HG02623 (cell line): ENCODE results near the gene RYK.
A peak's percentile ranks its signal among the peaks of the same experiment; 100 is the strongest.
"Not testable (repeated sequence)": the region's sequence is repeated elsewhere in the genome, so short reads cannot be mapped to it uniquely, and the experiment has no call there.

ENCODE experiments used
- ATAC-seq: cut with Tn5 transposase; IDR thresholded peaks from one replicate; pipeline ENCODE4 v1.9.1; 2021; ENCODE audit warnings: moderate library complexity; ENCODE audit not compliant: unreplicated experiment

Gene RYK

DNA sequence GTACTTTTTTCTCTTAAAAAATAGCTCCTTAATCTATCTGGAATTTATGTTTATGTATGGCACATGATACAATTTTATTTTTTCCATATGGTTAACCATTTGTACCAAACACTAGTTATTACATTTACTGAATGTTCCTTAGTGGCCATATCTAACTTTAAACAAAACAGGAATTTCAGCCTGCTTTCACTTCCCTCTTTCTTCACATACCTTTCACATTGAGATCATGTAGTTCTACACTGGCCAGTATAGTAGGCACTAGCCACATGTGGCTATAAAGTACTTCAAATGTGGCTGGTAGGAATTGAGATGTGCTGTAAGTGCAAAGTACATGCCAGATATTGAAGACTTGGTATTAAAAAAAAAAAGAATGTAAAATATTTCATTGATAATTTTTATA lies 4.7 kb upstream of the RYK start:
- no peak for ATAC-seq

- ATAC-seq: no peak
Observed at GRCh38 chr3:134253475-134254226, 3.0 kb upstream of the RYK start.

DNA sequence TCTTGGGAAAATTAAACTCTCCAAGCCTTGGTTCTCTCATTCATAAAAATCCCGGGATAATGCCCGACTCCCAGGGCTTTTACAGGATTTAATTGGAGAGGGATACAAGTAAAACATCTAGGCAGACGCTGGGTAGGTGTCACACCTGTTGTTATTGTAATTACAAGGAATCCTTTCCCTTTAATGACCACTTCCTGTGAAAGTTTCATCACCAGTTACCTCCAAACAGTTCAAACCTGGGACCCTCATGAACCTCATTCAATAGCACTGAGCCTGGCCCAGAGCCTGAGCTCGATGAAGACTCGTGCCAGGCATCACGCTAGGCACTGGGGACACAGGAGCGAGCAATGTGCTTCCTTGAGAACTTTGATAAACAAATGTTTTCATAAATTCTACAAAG lies 2.1 kb upstream of the RYK start:
- no peak for ATAC-seq

GRCh38 chr3:134251731-134252391 lies 1.2 kb upstream of the RYK start:
- no peak for ATAC-seq

DNA sequence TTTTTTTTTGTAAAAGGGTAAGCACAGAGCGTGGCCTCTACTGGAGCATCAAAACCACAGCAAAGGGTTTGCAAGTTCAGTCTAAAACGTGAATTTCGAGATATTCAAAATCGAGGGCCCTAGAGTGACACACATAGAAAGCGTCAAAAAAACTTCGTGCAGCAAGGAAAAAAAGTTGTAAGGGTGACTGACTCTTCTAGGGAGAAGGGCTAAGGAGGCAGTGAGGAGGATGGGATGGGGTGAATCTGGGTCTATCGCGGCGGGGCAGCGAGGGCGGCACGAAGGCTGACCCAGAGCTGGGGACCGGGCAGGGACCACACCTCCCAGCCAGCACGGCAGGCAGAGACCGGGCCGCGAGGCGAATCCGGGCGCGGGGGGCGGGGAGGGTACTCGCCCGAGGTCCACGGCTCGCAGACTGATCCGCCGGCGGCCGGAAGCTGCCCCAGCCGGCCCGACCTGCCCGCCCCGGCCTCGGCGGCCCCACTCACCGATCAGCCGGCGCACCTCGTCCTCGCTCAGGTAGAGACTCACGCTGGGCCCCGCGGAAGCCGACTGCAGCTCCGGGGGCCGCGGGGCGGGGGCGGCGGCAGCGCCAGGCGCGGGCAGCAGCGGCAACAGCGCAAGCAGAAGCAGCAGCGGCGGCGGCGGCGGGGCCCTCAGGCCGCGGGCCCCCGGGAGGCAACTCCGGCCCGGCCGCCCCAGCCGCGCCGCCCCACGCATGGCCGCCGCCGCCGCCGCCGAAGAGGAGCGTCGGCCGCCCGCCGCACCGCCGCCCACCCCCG lies 533 bp downstream of the RYK start:
- ATAC-seq: peak; percentile 44

- no peak for ATAC-seq
Observed at GRCh38 chr3:134249296-134249841, 1.3 kb downstream of the RYK start.

- no peak for ATAC-seq
Observed at GRCh38 chr3:134244921-134245320, 5.7 kb downstream of the RYK start.

- ATAC-seq: no peak
Observed at GRCh38 chr3:134242649-134243617, 7.7 kb downstream of the RYK start.

DNA sequence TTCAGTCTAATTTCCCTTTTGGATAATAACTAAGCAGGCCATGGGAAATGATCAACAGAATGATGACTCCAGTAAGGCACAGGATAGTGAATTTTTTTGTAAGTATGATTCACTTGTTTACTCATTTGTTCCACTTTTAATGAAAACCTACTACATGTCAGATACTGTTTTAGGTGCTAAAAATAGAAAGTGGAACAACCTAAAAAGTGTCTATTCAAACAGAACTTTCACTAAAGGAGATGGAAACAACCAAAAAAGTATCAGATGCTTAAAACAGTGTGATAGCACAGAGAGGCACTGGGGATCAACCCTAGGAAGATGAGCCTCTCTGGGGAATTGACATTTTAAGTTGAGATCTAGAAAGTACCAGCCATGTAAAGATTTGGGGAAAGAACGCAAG lies 11.1 kb downstream of the RYK start:
- ATAC-seq: no peak

- ATAC-seq: no peak
Observed at GRCh38 chr3:134237454-134238145, 13.1 kb downstream of the RYK start.

DNA sequence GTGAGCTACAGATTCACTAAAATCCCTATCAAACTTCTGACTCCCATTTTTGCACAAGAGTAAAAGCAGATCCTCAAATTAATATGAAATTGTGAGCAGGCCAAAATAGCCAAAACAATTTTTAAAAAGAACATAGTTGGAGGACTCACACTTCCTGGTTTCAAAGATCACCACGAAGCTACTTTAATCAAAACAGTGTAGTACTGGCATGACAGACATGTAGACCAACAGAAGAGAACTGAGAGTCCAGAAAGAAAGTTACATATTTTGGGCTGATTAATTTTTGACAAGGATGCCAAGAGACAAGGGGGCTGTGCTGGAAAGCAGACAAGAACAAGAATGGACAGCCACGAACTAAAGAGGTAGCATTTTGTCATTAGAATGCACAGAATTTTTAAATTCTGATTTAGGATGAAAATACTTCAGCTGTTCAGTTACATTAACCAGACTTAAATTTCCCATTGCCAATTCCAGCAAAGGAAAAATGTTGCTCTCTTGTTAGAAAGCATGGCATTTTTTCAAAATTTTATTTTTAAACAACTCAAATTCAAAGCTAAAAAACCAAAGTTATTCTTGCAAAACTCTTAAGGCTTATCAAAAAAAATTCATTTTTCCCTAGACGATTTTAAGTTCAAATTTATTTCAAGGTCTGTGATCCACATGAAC lies 14.0 kb downstream of the RYK start:
- peak; percentile 39 for ATAC-seq

DNA sequence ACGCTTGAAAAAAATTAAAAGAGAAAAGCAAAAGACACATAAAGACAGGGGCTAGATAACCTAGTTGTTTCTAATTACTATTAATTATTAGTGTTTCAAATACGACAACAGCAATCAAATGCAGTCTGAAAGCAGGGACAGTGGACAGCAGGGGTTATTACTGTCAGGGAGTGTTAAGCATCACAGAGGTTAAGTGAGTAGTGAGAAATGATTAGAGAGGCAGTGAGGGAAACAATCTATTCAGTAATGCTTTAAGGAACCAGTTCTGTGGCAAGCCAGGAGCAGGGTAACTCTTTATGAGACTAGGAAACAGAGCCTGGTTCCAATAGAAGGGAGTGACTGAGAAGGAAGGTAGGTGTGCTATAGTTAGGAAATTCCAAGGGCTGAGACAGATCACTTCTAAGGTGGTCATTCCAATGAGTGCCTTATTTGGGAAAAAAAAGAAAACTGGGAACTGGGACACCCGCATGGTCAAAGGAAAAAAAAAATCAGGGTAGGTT lies 15.0 kb downstream of the RYK start:
- ATAC-seq: no peak

GRCh38 chr3:134232951-134233350 lies 17.7 kb downstream of the RYK start:
- no peak for ATAC-seq

DNA sequence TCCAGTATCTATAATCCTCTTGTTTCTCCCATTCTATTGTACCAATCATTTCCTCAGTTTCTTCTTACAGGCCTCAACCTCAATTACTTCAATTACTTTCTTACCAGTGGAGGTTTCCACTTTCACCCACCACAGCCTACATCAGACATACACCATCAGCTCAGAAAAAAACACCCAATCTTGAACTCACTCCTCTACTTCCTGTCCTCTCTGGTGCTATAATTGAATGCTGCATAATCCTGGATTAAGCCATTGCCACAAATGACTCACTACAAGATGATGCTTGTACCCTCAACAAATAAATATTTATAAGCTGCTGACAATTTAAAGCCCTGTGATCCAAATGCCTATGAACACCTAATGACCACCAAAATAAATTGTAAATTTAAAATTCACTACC lies 18.5 kb downstream of the RYK start:
- no peak for ATAC-seq

DNA sequence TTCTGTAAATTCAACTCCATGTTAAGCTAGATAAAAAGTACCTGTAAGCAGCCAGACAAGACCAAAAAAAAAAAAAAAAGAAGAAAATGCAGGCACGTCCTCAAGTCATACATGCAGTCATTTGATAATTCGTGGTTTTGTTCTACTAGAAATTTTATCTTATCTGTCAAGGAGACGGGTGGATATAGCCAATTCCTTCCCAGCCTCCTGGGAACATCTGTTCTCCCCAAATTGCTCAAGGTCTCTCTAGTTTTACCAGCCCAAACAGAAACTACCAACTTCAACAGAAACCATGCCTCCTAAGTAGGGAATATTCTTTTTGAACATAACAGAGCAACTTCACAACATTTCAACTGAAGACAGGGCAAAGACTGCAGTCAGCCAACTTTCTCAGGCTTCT lies 19.5 kb downstream of the RYK start:
- no peak for ATAC-seq

GRCh38 chr3:134229038-134229437 lies 21.6 kb downstream of the RYK start:
- no peak for ATAC-seq

- no peak for ATAC-seq
Observed at GRCh38 chr3:134228479-134228878, 22.2 kb downstream of the RYK start.

- ATAC-seq: no peak
Observed at GRCh38 chr3:134228035-134228434, 22.6 kb downstream of the RYK start.

GRCh38 chr3:134224796-134225156 lies 25.9 kb downstream of the RYK start:
- ATAC-seq: not testable (repeated sequence)
